GM23338 (cell line): Measurements from ENCODE around the gene TRAPPC10. TPM values are rescaled to one million over a fixed set of nuclear protein-coding genes. Genes with fewer than 3 reads are reported as not detected.
A peak's percentile ranks its signal among the peaks of the same experiment; 100 is the strongest.

ENCODE experiments used
- ATAC-seq: fragments of 200-7000 bp; cut with Tn5 transposase; 3 replicates; pipeline ENCODE4 v1.9.1; 2020
- DNase-seq: peaks from one replicate; pipeline ENCODE4 v3.0.0-alpha.2; 2015; ENCODE audit warnings: low spot score
- H2AFZ ChIP-seq: fragments of 200-600 bp; sonication (generic); 2 replicates; pipeline ENCODE4 v1.8.0; 2016; ENCODE audit warnings: antibody characterized with exemption, mild to moderate bottlenecking, moderate library complexity
- H3F3A ChIP-seq: fragments of 200-600 bp; sonication (generic); replicated peaks from 2 replicates; pipeline ENCODE4 v1.8.0; 2017; ENCODE audit warnings: antibody characterized with exemption, mixed run types, low read depth
- H3K27ac ChIP-seq: fragments of 200-600 bp; sonication (generic); 2 replicates; pipeline ENCODE4 v1.6.1; 2016; ENCODE audit warnings: low read depth
- H3K27me3 ChIP-seq: fragments of 200-600 bp; sonication (generic); 2 replicates; pipeline ENCODE4 v1.8.0; 2016; ENCODE audit warnings: mild to moderate bottlenecking, mixed run types, moderate library complexity; ENCODE audit not compliant: insufficient read depth
- H3K36me3 ChIP-seq: fragments of 200-600 bp; sonication (generic); 2 replicates; pipeline ENCODE4 v1.8.0; 2016; ENCODE audit warnings: mild to moderate bottlenecking; ENCODE audit not compliant: insufficient read depth
- H3K4me1 ChIP-seq: fragments of 200-600 bp; sonication (generic); 2 replicates; pipeline ENCODE4 v1.8.0; 2016; ENCODE audit warnings: mild to moderate bottlenecking, moderate library complexity; ENCODE audit not compliant: insufficient read depth
- H3K4me2 ChIP-seq: fragments of 200-600 bp; sonication (generic); 2 replicates; pipeline ENCODE4 v1.7.1; 2017; ENCODE audit warnings: mixed run types
- H3K4me3 ChIP-seq: fragments of 200-600 bp; sonication (generic); 2 replicates; pipeline ENCODE4 v1.6.1; 2016; ENCODE audit warnings: mixed run types
- H3K79me2 ChIP-seq: fragments of 200-600 bp; sonication (generic); replicated peaks from 2 replicates; pipeline ENCODE4 v1.8.0; 2017; ENCODE audit warnings: mild to moderate bottlenecking; ENCODE audit not compliant: insufficient read depth
- H3K9me2 ChIP-seq: fragments of 200-600 bp; sonication (generic); 2 replicates; pipeline ENCODE4 v1.8.0; 2017; ENCODE audit not compliant: insufficient read depth
- H4K20me1 ChIP-seq: fragments of 200-600 bp; sonication (generic); replicated peaks from 2 replicates; pipeline ENCODE4 v1.8.0; 2017; ENCODE audit warnings: mild to moderate bottlenecking; ENCODE audit not compliant: insufficient read depth
- H3K27ac Mint-ChIP-seq: 2 replicates; pipeline ENCODE4 v1.8.0; 2020; ENCODE audit warnings: inconsistent platforms, mild to moderate bottlenecking, moderate library complexity, mixed read lengths
- H3K27me3 Mint-ChIP-seq: 3 replicates; pipeline ENCODE4 v1.8.0; 2022; ENCODE audit warnings: low read depth, mild to moderate bottlenecking, moderate library complexity, mixed read lengths, inconsistent platforms; ENCODE audit not compliant: insufficient read depth, poor library complexity
- H3K36me3 Mint-ChIP-seq: 3 replicates; pipeline ENCODE4 v1.8.0; 2021; ENCODE audit warnings: low read depth, mild to moderate bottlenecking, inconsistent platforms, moderate library complexity, mixed read lengths
- H3K4me1 Mint-ChIP-seq: 3 replicates; pipeline ENCODE4 v1.8.0; 2020; ENCODE audit warnings: mild to moderate bottlenecking, inconsistent platforms, mixed read lengths
- H3K4me3 Mint-ChIP-seq: 3 replicates; pipeline ENCODE4 v1.8.0; 2021; ENCODE audit warnings: moderate library complexity, mild to moderate bottlenecking, inconsistent platforms, mixed read lengths
- H3K9me3 Mint-ChIP-seq: 3 replicates; pipeline ENCODE4 v1.8.0; 2020; ENCODE audit warnings: moderate library complexity, mild to moderate bottlenecking, inconsistent platforms, mixed read lengths
- CREB1 ChIP-seq: fragments of 250-450 bp; sonication (Bioruptor Pico); IDR thresholded peaks from 2 replicates; pipeline ENCODE4 v1.5.0; 2020; ENCODE audit warnings: low read depth, mild to moderate bottlenecking, moderate library complexity
- EZH2 ChIP-seq: fragments of 200-600 bp; sonication (generic); IDR thresholded peaks from one replicate; pipeline ENCODE4 v1.8.0; 2017; ENCODE audit warnings: antibody characterized with exemption, mild to moderate bottlenecking, low read depth; ENCODE audit not compliant: unreplicated experiment
- EZH2phosphoT487 ChIP-seq: fragments of 200-600 bp; sonication (generic); IDR thresholded peaks from one replicate; pipeline ENCODE4 v1.8.1; 2018; ENCODE audit warnings: antibody characterized with exemption; ENCODE audit not compliant: unreplicated experiment
- JUNB ChIP-seq: IDR thresholded peaks from one replicate; pipeline ENCODE4 v1.6.1; 2016; ENCODE audit warnings: antibody characterized with exemption; ENCODE audit not compliant: unreplicated experiment
- NANOG ChIP-seq: IDR thresholded peaks from 2 replicates; pipeline ENCODE4 v1.6.1; 2016; ENCODE audit warnings: antibody characterized with exemption, borderline replicate concordance
- POLR2AphosphoS5 ChIP-seq: IDR thresholded peaks from 2 replicates; pipeline ENCODE4 v1.6.1; 2016; ENCODE audit warnings: antibody characterized with exemption, low read depth
- STAT1 ChIP-seq: IDR thresholded peaks from one replicate; pipeline ENCODE4 v1.6.1; 2016; ENCODE audit warnings: antibody characterized with exemption; ENCODE audit not compliant: unreplicated experiment
- ZNF114 ChIP-seq: fragments of 250-450 bp; sonication (Bioruptor Pico); IDR thresholded peaks from 2 replicates; pipeline ENCODE4 v1.5.0; 2020; ENCODE audit warnings: mild to moderate bottlenecking, moderate library complexity
- ZNF331 ChIP-seq: fragments of 250-450 bp; sonication (Bioruptor Pico); IDR thresholded peaks from 2 replicates; pipeline ENCODE4 v1.5.0; 2020; ENCODE audit warnings: low read depth, mild to moderate bottlenecking, moderate library complexity
- polyA plus RNA-seq: library from polyadenylated mRNA; unstranded; fragments of >200 nt; fragmentation: Nextera tagmentation; extraction: Ambion mirVana; gene quantifications from 2 replicates; pipeline ENCODE4 v1.2.1, GENCODE V29; 2016
- total RNA-seq: library from RNA; depleted of rRNA; stranded (reverse); fragments of >200 nt; shearing (Covaris generic); gene quantifications from 2 replicates; pipeline ENCODE4 v1.2.3, GENCODE V29; 2014
- TF ChIP-seq, protein P1 (sequence below): fragments of 250-450 bp; sonication (Bioruptor Pico); IDR thresholded peaks from 2 replicates; pipeline ENCODE4 v1.5.0; 2020; ENCODE audit warnings: mild to moderate bottlenecking, moderate library complexity
- TF ChIP-seq, protein P2 (sequence below), 2 experiments: fragments of 200-600 bp in 1 of 2; sonication (generic) in 1 of 2; conservative IDR thresholded peaks; 2 replicates each; pipeline versions ENCODE4 v1.5.1 to v1.6.1; 2016 to 2017; ENCODE audit warnings: antibody characterized with exemption in 2 of 2, low read depth in 2 of 2, mild to moderate bottlenecking in 2 of 2, moderate library complexity in 1 of 2
- TF ChIP-seq, protein P3 (sequence below): IDR thresholded peaks from 2 replicates; pipeline ENCODE4 v1.6.1; 2016; ENCODE audit warnings: antibody characterized with exemption
- TF ChIP-seq, protein P4 (sequence below): IDR thresholded peaks from one replicate; pipeline ENCODE4 v1.6.1; 2018; ENCODE audit warnings: antibody characterized with exemption; ENCODE audit not compliant: unreplicated experiment

TRAPPC10 gene
- total and polyA plus RNA-seq, 2 experiments from 2014 or later = 14.0 to 27.1 TPM

- H3K27ac Mint-ChIP-seq = peak overlapping the region; percentile 31; the same call in 1 of the 2 replicates
- DNase-seq (no peak), ATAC-seq (no peak)
- TF ChIP-seq, protein P1, sequence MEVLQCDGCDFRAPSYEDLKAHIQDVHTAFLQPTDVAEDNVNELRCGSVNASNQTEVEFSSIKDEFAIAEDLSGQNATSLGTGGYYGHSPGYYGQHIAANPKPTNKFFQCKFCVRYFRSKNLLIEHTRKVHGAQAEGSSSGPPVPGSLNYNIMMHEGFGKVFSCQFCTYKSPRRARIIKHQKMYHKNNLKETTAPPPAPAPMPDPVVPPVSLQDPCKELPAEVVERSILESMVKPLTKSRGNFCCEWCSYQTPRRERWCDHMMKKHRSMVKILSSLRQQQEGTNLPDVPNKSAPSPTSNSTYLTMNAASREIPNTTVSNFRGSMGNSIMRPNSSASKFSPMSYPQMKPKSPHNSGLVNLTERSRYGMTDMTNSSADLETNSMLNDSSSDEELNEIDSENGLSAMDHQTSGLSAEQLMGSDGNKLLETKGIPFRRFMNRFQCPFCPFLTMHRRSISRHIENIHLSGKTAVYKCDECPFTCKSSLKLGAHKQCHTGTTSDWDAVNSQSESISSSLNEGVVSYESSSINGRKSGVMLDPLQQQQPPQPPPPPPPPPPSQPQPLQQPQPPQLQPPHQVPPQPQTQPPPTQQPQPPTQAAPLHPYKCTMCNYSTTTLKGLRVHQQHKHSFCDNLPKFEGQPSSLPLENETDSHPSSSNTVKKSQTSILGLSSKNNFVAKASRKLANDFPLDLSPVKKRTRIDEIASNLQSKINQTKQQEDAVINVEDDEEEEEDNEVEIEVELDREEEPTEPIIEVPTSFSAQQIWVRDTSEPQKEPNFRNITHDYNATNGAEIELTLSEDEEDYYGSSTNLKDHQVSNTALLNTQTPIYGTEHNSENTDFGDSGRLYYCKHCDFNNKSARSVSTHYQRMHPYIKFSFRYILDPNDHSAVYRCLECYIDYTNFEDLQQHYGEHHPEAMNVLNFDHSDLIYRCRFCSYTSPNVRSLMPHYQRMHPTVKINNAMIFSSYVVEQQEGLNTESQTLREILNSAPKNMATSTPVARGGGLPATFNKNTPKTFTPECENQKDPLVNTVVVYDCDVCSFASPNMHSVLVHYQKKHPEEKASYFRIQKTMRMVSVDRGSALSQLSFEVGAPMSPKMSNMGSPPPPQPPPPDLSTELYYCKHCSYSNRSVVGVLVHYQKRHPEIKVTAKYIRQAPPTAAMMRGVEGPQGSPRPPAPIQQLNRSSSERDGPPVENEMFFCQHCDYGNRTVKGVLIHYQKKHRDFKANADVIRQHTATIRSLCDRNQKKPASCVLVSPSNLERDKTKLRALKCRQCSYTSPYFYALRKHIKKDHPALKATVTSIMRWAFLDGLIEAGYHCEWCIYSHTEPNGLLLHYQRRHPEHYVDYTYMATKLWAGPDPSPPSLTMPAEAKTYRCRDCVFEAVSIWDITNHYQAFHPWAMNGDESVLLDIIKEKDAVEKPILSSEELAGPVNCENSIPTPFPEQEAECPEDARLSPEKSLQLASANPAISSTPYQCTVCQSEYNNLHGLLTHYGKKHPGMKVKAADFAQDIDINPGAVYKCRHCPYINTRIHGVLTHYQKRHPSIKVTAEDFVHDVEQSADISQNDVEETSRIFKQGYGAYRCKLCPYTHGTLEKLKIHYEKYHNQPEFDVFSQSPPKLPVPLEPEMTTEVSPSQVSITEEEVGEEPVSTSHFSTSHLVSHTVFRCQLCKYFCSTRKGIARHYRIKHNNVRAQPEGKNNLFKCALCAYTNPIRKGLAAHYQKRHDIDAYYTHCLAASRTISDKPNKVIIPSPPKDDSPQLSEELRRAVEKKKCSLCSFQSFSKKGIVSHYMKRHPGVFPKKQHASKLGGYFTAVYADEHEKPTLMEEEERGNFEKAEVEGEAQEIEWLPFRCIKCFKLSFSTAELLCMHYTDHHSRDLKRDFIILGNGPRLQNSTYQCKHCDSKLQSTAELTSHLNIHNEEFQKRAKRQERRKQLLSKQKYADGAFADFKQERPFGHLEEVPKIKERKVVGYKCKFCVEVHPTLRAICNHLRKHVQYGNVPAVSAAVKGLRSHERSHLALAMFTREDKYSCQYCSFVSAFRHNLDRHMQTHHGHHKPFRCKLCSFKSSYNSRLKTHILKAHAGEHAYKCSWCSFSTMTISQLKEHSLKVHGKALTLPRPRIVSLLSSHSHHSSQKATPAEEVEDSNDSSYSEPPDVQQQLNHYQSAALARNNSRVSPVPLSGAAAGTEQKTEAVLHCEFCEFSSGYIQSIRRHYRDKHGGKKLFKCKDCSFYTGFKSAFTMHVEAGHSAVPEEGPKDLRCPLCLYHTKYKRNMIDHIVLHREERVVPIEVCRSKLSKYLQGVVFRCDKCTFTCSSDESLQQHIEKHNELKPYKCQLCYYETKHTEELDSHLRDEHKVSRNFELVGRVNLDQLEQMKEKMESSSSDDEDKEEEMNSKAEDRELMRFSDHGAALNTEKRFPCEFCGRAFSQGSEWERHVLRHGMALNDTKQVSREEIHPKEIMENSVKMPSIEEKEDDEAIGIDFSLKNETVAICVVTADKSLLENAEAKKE (CRISPR knock-in tag) = no peak
- no peak for TF ChIP-seq EZH2phosphoT487
- TF ChIP-seq NANOG = no peak
- TF ChIP-seq, protein P2, sequence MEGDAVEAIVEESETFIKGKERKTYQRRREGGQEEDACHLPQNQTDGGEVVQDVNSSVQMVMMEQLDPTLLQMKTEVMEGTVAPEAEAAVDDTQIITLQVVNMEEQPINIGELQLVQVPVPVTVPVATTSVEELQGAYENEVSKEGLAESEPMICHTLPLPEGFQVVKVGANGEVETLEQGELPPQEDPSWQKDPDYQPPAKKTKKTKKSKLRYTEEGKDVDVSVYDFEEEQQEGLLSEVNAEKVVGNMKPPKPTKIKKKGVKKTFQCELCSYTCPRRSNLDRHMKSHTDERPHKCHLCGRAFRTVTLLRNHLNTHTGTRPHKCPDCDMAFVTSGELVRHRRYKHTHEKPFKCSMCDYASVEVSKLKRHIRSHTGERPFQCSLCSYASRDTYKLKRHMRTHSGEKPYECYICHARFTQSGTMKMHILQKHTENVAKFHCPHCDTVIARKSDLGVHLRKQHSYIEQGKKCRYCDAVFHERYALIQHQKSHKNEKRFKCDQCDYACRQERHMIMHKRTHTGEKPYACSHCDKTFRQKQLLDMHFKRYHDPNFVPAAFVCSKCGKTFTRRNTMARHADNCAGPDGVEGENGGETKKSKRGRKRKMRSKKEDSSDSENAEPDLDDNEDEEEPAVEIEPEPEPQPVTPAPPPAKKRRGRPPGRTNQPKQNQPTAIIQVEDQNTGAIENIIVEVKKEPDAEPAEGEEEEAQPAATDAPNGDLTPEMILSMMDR (conservative IDR thresholded peaks at IDR 0.05; ENCODE audit: low read depth in 2 of 2) = no peak
- TF ChIP-seq JUNB = no peak
- no peak for TF ChIP-seq ZNF331 (CRISPR knock-in tag)
- no peak for TF ChIP-seq EZH2
- TF ChIP-seq CREB1 (CRISPR knock-in tag) = no peak
- no peak for TF ChIP-seq POLR2AphosphoS5
- no peak for TF ChIP-seq ZNF114
- TF ChIP-seq, protein P3, sequence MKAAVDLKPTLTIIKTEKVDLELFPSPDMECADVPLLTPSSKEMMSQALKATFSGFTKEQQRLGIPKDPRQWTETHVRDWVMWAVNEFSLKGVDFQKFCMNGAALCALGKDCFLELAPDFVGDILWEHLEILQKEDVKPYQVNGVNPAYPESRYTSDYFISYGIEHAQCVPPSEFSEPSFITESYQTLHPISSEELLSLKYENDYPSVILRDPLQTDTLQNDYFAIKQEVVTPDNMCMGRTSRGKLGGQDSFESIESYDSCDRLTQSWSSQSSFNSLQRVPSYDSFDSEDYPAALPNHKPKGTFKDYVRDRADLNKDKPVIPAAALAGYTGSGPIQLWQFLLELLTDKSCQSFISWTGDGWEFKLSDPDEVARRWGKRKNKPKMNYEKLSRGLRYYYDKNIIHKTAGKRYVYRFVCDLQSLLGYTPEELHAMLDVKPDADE = no peak
- TF ChIP-seq, protein P4, sequence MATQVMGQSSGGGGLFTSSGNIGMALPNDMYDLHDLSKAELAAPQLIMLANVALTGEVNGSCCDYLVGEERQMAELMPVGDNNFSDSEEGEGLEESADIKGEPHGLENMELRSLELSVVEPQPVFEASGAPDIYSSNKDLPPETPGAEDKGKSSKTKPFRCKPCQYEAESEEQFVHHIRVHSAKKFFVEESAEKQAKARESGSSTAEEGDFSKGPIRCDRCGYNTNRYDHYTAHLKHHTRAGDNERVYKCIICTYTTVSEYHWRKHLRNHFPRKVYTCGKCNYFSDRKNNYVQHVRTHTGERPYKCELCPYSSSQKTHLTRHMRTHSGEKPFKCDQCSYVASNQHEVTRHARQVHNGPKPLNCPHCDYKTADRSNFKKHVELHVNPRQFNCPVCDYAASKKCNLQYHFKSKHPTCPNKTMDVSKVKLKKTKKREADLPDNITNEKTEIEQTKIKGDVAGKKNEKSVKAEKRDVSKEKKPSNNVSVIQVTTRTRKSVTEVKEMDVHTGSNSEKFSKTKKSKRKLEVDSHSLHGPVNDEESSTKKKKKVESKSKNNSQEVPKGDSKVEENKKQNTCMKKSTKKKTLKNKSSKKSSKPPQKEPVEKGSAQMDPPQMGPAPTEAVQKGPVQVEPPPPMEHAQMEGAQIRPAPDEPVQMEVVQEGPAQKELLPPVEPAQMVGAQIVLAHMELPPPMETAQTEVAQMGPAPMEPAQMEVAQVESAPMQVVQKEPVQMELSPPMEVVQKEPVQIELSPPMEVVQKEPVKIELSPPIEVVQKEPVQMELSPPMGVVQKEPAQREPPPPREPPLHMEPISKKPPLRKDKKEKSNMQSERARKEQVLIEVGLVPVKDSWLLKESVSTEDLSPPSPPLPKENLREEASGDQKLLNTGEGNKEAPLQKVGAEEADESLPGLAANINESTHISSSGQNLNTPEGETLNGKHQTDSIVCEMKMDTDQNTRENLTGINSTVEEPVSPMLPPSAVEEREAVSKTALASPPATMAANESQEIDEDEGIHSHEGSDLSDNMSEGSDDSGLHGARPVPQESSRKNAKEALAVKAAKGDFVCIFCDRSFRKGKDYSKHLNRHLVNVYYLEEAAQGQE = no peak
- TF ChIP-seq STAT1 = no peak
- H3K4me3 Mint-ChIP-seq = no peak overlapping the region
- Histone ChIP-seq H3K4me3 (no peak overlapping the region), H2AFZ (no peak overlapping the region), H3K4me1 (no peaks in the 10 kb centered on the region), H3K4me2 (no peak overlapping the region), H3K36me3 (0 out of 2 replicates have a peak, but pooled peaks cover 9% of the 10 kb centered on the region), H3K79me2 (peaks cover 7% of the 10 kb centered on the region), H3F3A (no peaks in the 10 kb centered on the region), H4K20me1 (0 out of 2 replicates have a peak, but pooled peaks cover 9% of the 10 kb centered on the region), H3K9me2 (no peaks in the 10 kb centered on the region), H3K27ac (no peak overlapping the region), H3K27me3 (no peaks in the 10 kb centered on the region)
- H3K9me3 Mint-ChIP-seq = no peaks in the 10 kb centered on the region; the same call in 2 of the 3 replicates
- H3K36me3 Mint-ChIP-seq = peaks cover 21% of the 10 kb centered on the region
- H3K4me1 Mint-ChIP-seq = no peaks in the 10 kb centered on the region
- no peaks in the 10 kb centered on the region for H3K27me3 Mint-ChIP-seq
Observed at GRCh38 chr21:44057960-44058651, 46.0 kb downstream of the TRAPPC10 start.
